H9 (cell line): Measurements from ENCODE around the gene OST4. TPM values are rescaled to one million over a fixed set of nuclear protein-coding genes. Genes with fewer than 3 reads are reported as not detected.

Experiments
- DNase-seq: peaks from one replicate; pipeline ENCODE4 v3.0.0-alpha.2; 2017
- H2AFZ ChIP-seq: one replicate; pipeline ENCODE4 v1.6.1; 2013; ENCODE audit warnings: mild to moderate bottlenecking, low read length, control low read depth, moderate library complexity
- H2AK5ac ChIP-seq: 2 replicates; pipeline ENCODE4 v1.6.1; 2013; ENCODE audit warnings: low read length, control low read depth, mixed read lengths; ENCODE audit not compliant: insufficient read length
- H2BK120ac ChIP-seq: one replicate; pipeline ENCODE4 v1.6.1; 2013; ENCODE audit warnings: low read depth, mild to moderate bottlenecking, low read length, control low read depth, inconsistent platforms; ENCODE audit not compliant: poor library complexity, severe bottlenecking
- H2BK12ac ChIP-seq: 2 replicates; pipeline ENCODE4 v1.6.1; 2013; ENCODE audit warnings: low read length, control low read depth, mixed read lengths, low read depth; ENCODE audit not compliant: insufficient read length
- H2BK15ac ChIP-seq: 2 replicates; pipeline ENCODE4 v1.6.1; 2013; ENCODE audit warnings: low read depth, low read length, control low read depth
- H2BK20ac ChIP-seq: one replicate; pipeline ENCODE4 v1.6.1; 2013; ENCODE audit warnings: low read depth, mild to moderate bottlenecking, low read length, control low read depth, inconsistent platforms; ENCODE audit not compliant: poor library complexity, severe bottlenecking
- H2BK5ac ChIP-seq: 2 replicates; pipeline ENCODE4 v1.6.1; 2013; ENCODE audit warnings: low read length, control low read depth, mixed read lengths; ENCODE audit not compliant: insufficient read length
- H3K14ac ChIP-seq: 2 replicates; pipeline ENCODE4 v1.6.1; 2013; ENCODE audit warnings: low read length, control low read depth; ENCODE audit not compliant: insufficient read depth
- H3K18ac ChIP-seq: 2 replicates; pipeline ENCODE4 v1.6.1; 2013; ENCODE audit warnings: low read depth, mild to moderate bottlenecking, mixed read lengths, low read length, control low read depth; ENCODE audit not compliant: insufficient read length
- H3K23ac ChIP-seq: 2 replicates; pipeline ENCODE4 v1.6.1; 2013; ENCODE audit warnings: low read length, control low read depth, mixed read lengths, low read depth; ENCODE audit not compliant: insufficient read length
- H3K23me2 ChIP-seq: 2 replicates; pipeline ENCODE4 v1.6.1; 2013; ENCODE audit warnings: low read depth, mild to moderate bottlenecking, mixed read lengths, low read length, control low read depth; ENCODE audit not compliant: insufficient read length, poor library complexity, severe bottlenecking
- H3K27ac ChIP-seq: 2 replicates; pipeline ENCODE4 v1.5.1; 2013; ENCODE audit warnings: low read length, control low read depth, mixed read lengths, low read depth; ENCODE audit not compliant: insufficient read length
- H3K27me3 ChIP-seq: 2 replicates; pipeline ENCODE4 v1.6.1; 2013; ENCODE audit warnings: low read length, control low read depth, inconsistent platforms; ENCODE audit not compliant: insufficient read depth
- H3K4ac ChIP-seq: 2 replicates; pipeline ENCODE4 v1.6.1; 2013; ENCODE audit warnings: low read depth, mild to moderate bottlenecking, control low read depth, inconsistent platforms, low read length, moderate library complexity
- H3K4me1 ChIP-seq: 2 replicates; pipeline ENCODE4 v1.6.1; 2013; ENCODE audit warnings: low read length, control low read depth, inconsistent platforms; ENCODE audit not compliant: insufficient read depth
- H3K4me2 ChIP-seq: 2 replicates; pipeline ENCODE4 v1.6.1; 2013; ENCODE audit warnings: low read length, control low read depth, mixed read lengths; ENCODE audit not compliant: insufficient read length, insufficient read depth
- H3K56ac ChIP-seq: 2 replicates; pipeline ENCODE4 v1.6.1; 2013; ENCODE audit warnings: low read depth, mild to moderate bottlenecking, mixed read lengths, low read length, control low read depth; ENCODE audit not compliant: insufficient read length
- H3K79me1 ChIP-seq: 2 replicates; pipeline ENCODE4 v1.6.1; 2013; ENCODE audit warnings: low read depth, mild to moderate bottlenecking, moderate library complexity, low read length, control low read depth, inconsistent platforms; ENCODE audit not compliant: insufficient read depth, poor library complexity, severe bottlenecking
- H3K79me2 ChIP-seq: 2 replicates; pipeline ENCODE4 v1.6.1; 2013; ENCODE audit warnings: low read length, control low read depth, inconsistent platforms; ENCODE audit not compliant: insufficient read depth
- H3K9ac ChIP-seq: 2 replicates; pipeline ENCODE4 v1.6.1; 2013; ENCODE audit warnings: low read length, control low read depth, mixed read lengths; ENCODE audit not compliant: insufficient read length; ENCODE audit errors: extremely low read depth
- H3K9me3 ChIP-seq: one replicate; pipeline ENCODE4 v1.6.1; 2013; ENCODE audit warnings: low read depth, low read length, inconsistent platforms; ENCODE audit not compliant: control insufficient read depth
- H3T11ph ChIP-seq: one replicate; pipeline ENCODE4 v1.6.1; 2013; ENCODE audit warnings: mild to moderate bottlenecking, low read length, control low read depth, inconsistent platforms
- H4K20me1 ChIP-seq: one replicate; pipeline ENCODE4 v1.6.1; 2013; ENCODE audit not compliant: control insufficient read depth, insufficient read length, insufficient read depth
- H4K5ac ChIP-seq: 2 replicates; pipeline ENCODE4 v1.6.1; 2013; ENCODE audit warnings: low read depth, mild to moderate bottlenecking, mixed read lengths, low read length, control low read depth; ENCODE audit not compliant: insufficient read length
- H4K8ac ChIP-seq: replicated peaks from 2 replicates; pipeline ENCODE4 v1.6.1; 2013; ENCODE audit warnings: low read length, control low read depth, mixed read lengths, low read depth; ENCODE audit not compliant: insufficient read length
- H4K91ac ChIP-seq: 2 replicates; pipeline ENCODE4 v1.6.1; 2013; ENCODE audit warnings: low read depth, mild to moderate bottlenecking, moderate library complexity, mixed read lengths, low read length, control low read depth; ENCODE audit not compliant: insufficient read length
- H3K27ac Mint-ChIP-seq, 3 experiments: 2 replicates in 2 of 3; 3 replicates in 1 of 3; pipeline ENCODE4 v1.8.0; 2020 to 2021; ENCODE audit warnings: mixed read lengths in 3 of 3, mild to moderate bottlenecking in 1 of 3, moderate library complexity in 1 of 3
- H3K27me3 Mint-ChIP-seq: 2 replicates; pipeline ENCODE4 v1.8.0; 2021; ENCODE audit warnings: low read depth, mild to moderate bottlenecking, moderate library complexity, mixed read lengths
- H3K36me3 Mint-ChIP-seq, 3 experiments: 2 replicates in 2 of 3; 3 replicates in 1 of 3; pipeline ENCODE4 v1.8.0; 2020 to 2021; ENCODE audit warnings: low read depth in 3 of 3, mixed read lengths in 3 of 3; ENCODE audit not compliant: insufficient read depth in 1 of 3
- H3K4me1 Mint-ChIP-seq, 2 experiments: 2 replicates each; pipeline ENCODE4 v1.8.0; 2020; ENCODE audit warnings: mixed read lengths in 2 of 2
- H3K4me3 Mint-ChIP-seq, 2 experiments: 2 replicates in 1 of 2; 3 replicates in 1 of 2; pipeline ENCODE4 v1.8.0; 2020 to 2021; ENCODE audit warnings: mild to moderate bottlenecking in 2 of 2, mixed read lengths in 2 of 2, moderate library complexity in 1 of 2
- H3K9me3 Mint-ChIP-seq, 2 experiments: 2 replicates in 1 of 2; 3 replicates in 1 of 2; pipeline ENCODE4 v1.8.0; 2020; ENCODE audit warnings: mild to moderate bottlenecking in 2 of 2, mixed read lengths in 2 of 2, moderate library complexity in 1 of 2
- CTCF ChIP-seq: fragments of 200-600 bp; sonication (generic); conservative IDR thresholded peaks from 3 replicates; pipeline ENCODE4 v1.8.0; 2021; ENCODE audit warnings: antibody characterized with exemption, mild to moderate bottlenecking
- WGBS: extraction: QIAGEN DNeasy Blood & Tissue Kit; methylation state at CpG from one replicate; pipeline ENCODE4 v1.1.7; 2013; ENCODE audit warnings: missing lambda C conversion rate, low lambda C conversion rate, mixed read lengths; ENCODE audit not compliant: insufficient read length; ENCODE audit errors: extremely low coverage; 5-methylcytosine and 5-hydroxymethylcytosine counted together
- total RNA-seq: library from RNA; stranded (reverse); gene quantifications from 2 replicates; pipeline ENCODE4 v1.2.1, GENCODE V29; 2021

Gene OST4
- total RNA-seq, 1 experiment from 2014 or later = 215 TPM

- no peaks in the 10 kb centered on the region for H4K20me1 ChIP-seq
Observed at GRCh38 chr2:27025281-27025800, 46.1 kb downstream of the OST4 start.

More at GRCh38 chr2:27025281-27025800, 46.1 kb downstream of the OST4 start:
- Histone ChIP-seq H3K23me2 (no peaks in the 10 kb centered on the region), H2BK20ac (no peak overlapping the region), H3K14ac (no peak overlapping the region), H3K27me3 (no peaks in the 10 kb centered on the region), H3K18ac (no peak overlapping the region), H3K4me2 (no peak overlapping the region), H4K91ac (no peak overlapping the region), H3K9ac (no peak overlapping the region), H2BK120ac (no peak overlapping the region), H4K5ac (no peak overlapping the region), H3K23ac (no peak overlapping the region), H3K79me1 (no peaks in the 10 kb centered on the region), H3K4me1 (no peaks in the 10 kb centered on the region), H2AK5ac (no peak overlapping the region), H3K56ac (no peak overlapping the region), H3T11ph (no peak overlapping the region), H3K27ac (no peak overlapping the region), H4K8ac (no peak overlapping the region), H2BK5ac (no peak overlapping the region), H3K79me2 (no peaks in the 10 kb centered on the region), H3K4ac (no peak overlapping the region), H2BK15ac (no peak overlapping the region), H2BK12ac (no peak overlapping the region), H3K9me3 (no peaks in the 10 kb centered on the region), H2AFZ (no peak overlapping the region)
- TF ChIP-seq CTCF = no peak; the same call in 2 of the 3 replicates
- H3K9me3 Mint-ChIP-seq = no peaks in the 10 kb centered on the region; a peak in 1 of 5 replicates
- peaks cover 5 to 16% of the 10 kb centered on the region in 2 experiments for H3K4me1 Mint-ChIP-seq
- H3K36me3 Mint-ChIP-seq = peaks cover 3 to 19% (median 9%) of the 10 kb centered on the region in 3 experiments
- no peaks in the 10 kb centered on the region; the same call in 1 of the 2 replicates for H3K27me3 Mint-ChIP-seq
- H3K27ac Mint-ChIP-seq = peak overlapping the region in 1 of 3 experiments; percentile 60; a peak in 2 of 7 replicates
- no peak overlapping the region for H3K4me3 Mint-ChIP-seq
- no CpG with 5 or more reads among the region's 13 CpGs for whole genome bisulfite sequencing
- no peak for DNase-seq
